ENCODE measurements around the gene TMEM184B. TPM values are rescaled to one million over a fixed set of nuclear protein-coding genes. Genes with fewer than 3 reads are reported as not detected.

TMEM184B gene
- total and polyA plus RNA-seq, 2 donors from 2014 or later = 22.9 to 54.1 TPM

GRCh38 chr22:38191055-38191454 lies 81.8 kb downstream of the TMEM184B start:
- FAIRE-seq = no peak
- no peak for DNase-seq
- no peaks in the 10 kb centered on the region for H3K9me3 ChIP-seq (ENCODE audit: control insufficient read depth in 2 of 3, insufficient read depth in 1 of 3, low read length in 3 of 3)
- TF ChIP-seq CTCF (IDR thresholded peaks at IDR 0.05; ENCODE audit: borderline replicate concordance, extremely low read depth, insufficient read depth) = no peak
- no peak overlapping the region for H3K4me3 ChIP-seq (ENCODE audit: low read length in 3 of 3)
- H3K27me3 ChIP-seq (ENCODE audit: control insufficient read depth, insufficient read depth, low read length) = no peaks in the 10 kb centered on the region
- H3K4me1 ChIP-seq (ENCODE audit: control insufficient read depth in 2 of 3, insufficient read depth in 2 of 3, low read depth in 1 of 3, low read length in 3 of 3) = peaks cover 0 to 4% (median 2%) of the 10 kb centered on the region in 3 donors
- no peaks in the 10 kb centered on the region for H3K36me3 ChIP-seq (ENCODE audit: control insufficient read depth in 2 of 3, insufficient read depth in 3 of 3, low read length in 3 of 3)
- H3K27ac ChIP-seq (ENCODE audit: low read depth in 2 of 2, low read length in 2 of 2) = no peak overlapping the region
- intact Hi-C loops (cut with DNase I) = no loop called here
- H3K9ac ChIP-seq (ENCODE audit: low read length in 3 of 3) = no peak overlapping the region

GRCh38 chr22:38190581-38190980 lies 82.2 kb downstream of the TMEM184B start:
- TF ChIP-seq CTCF (IDR thresholded peaks at IDR 0.05; ENCODE audit: borderline replicate concordance, extremely low read depth, insufficient read depth) = no peak
- intact Hi-C loops (cut with DNase I) = no loop called here
- Histone ChIP-seq H3K9ac (ENCODE audit: low read length in 3 of 3) (no peak overlapping the region), H3K9me3 (ENCODE audit: control insufficient read depth in 2 of 3, insufficient read depth in 1 of 3, low read length in 3 of 3) (no peaks in the 10 kb centered on the region), H3K4me1 (ENCODE audit: control insufficient read depth in 2 of 3, insufficient read depth in 2 of 3, low read depth in 1 of 3, low read length in 3 of 3) (peaks cover 0 to 4% (median 2%) of the 10 kb centered on the region in 3 donors), H3K4me3 (ENCODE audit: low read length in 3 of 3) (no peak overlapping the region), H3K27me3 (ENCODE audit: control insufficient read depth, insufficient read depth, low read length) (no peaks in the 10 kb centered on the region), H3K27ac (ENCODE audit: low read depth in 2 of 2, low read length in 2 of 2) (no peak overlapping the region), H3K36me3 (ENCODE audit: control insufficient read depth in 2 of 3, insufficient read depth in 3 of 3, low read length in 3 of 3) (no peaks in the 10 kb centered on the region)
- no peak for FAIRE-seq
- no peak for DNase-seq

GRCh38 chr22:38189104-38189503 lies 83.7 kb downstream of the TMEM184B start:
- Histone ChIP-seq H3K4me3 (ENCODE audit: low read length in 3 of 3) (no peak overlapping the region), H3K27ac (ENCODE audit: low read depth in 2 of 2, low read length in 2 of 2) (no peak overlapping the region), H3K4me1 (ENCODE audit: control insufficient read depth in 2 of 3, insufficient read depth in 2 of 3, low read depth in 1 of 3, low read length in 3 of 3) (peaks cover 0 to 2% (median 0%) of the 10 kb centered on the region in 3 donors), H3K27me3 (ENCODE audit: control insufficient read depth, insufficient read depth, low read length) (no peaks in the 10 kb centered on the region), H3K9me3 (ENCODE audit: control insufficient read depth in 2 of 3, insufficient read depth in 1 of 3, low read length in 3 of 3) (no peaks in the 10 kb centered on the region), H3K36me3 (ENCODE audit: control insufficient read depth in 2 of 3, insufficient read depth in 3 of 3, low read length in 3 of 3) (no peaks in the 10 kb centered on the region), H3K9ac (ENCODE audit: low read length in 3 of 3) (no peak overlapping the region)
- DNase-seq (no peak), FAIRE-seq (no peak)
- intact Hi-C loops (cut with DNase I) = no loop called here
- no peak for TF ChIP-seq CTCF (IDR thresholded peaks at IDR 0.05; ENCODE audit: borderline replicate concordance, extremely low read depth, insufficient read depth)
